B cell (primary cell): ENCODE measurements around the gene LUZP1.

Experiments used
- EZH2 ChIP-seq: IDR thresholded peaks from 2 replicates; pipeline ENCODE4 v1.6.1; 2012; ENCODE audit warnings: borderline replicate concordance, low read depth, mild to moderate bottlenecking, moderate library complexity, low read length; ENCODE audit not compliant: insufficient read depth, poor library complexity, severe bottlenecking
- TF ChIP-seq, protein P1 (sequence below): fragments of 200-600 bp; IDR thresholded peaks from one replicate; pipeline ENCODE4 v1.8.0; 2022; ENCODE audit warnings: antibody characterized with exemption, mild to moderate bottlenecking

DNA sequence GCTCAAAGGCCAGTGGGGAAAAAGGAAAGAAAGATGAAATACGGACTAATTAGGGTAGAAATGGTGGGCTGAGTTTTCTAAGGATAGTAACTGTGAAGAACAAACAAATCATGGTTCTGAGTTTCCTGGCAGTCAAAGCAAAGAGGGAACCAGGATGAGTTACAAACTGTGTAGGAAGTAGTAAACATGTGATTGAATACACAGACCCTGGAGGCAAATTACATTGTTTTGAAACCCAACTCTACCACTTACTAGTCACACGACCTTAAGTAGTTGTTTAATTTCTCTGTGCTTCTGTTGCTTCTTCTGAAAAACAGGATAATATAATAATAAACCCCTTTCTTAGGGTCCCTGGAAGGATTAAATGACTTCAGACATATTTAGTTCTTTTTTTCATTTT is 11.2 kb upstream of the LUZP1 start:
- TF ChIP-seq, protein P1, sequence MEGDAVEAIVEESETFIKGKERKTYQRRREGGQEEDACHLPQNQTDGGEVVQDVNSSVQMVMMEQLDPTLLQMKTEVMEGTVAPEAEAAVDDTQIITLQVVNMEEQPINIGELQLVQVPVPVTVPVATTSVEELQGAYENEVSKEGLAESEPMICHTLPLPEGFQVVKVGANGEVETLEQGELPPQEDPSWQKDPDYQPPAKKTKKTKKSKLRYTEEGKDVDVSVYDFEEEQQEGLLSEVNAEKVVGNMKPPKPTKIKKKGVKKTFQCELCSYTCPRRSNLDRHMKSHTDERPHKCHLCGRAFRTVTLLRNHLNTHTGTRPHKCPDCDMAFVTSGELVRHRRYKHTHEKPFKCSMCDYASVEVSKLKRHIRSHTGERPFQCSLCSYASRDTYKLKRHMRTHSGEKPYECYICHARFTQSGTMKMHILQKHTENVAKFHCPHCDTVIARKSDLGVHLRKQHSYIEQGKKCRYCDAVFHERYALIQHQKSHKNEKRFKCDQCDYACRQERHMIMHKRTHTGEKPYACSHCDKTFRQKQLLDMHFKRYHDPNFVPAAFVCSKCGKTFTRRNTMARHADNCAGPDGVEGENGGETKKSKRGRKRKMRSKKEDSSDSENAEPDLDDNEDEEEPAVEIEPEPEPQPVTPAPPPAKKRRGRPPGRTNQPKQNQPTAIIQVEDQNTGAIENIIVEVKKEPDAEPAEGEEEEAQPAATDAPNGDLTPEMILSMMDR, result no peak
- no peak for TF ChIP-seq EZH2
